Measurements from ENCODE around the gene GMDS.

DNA sequence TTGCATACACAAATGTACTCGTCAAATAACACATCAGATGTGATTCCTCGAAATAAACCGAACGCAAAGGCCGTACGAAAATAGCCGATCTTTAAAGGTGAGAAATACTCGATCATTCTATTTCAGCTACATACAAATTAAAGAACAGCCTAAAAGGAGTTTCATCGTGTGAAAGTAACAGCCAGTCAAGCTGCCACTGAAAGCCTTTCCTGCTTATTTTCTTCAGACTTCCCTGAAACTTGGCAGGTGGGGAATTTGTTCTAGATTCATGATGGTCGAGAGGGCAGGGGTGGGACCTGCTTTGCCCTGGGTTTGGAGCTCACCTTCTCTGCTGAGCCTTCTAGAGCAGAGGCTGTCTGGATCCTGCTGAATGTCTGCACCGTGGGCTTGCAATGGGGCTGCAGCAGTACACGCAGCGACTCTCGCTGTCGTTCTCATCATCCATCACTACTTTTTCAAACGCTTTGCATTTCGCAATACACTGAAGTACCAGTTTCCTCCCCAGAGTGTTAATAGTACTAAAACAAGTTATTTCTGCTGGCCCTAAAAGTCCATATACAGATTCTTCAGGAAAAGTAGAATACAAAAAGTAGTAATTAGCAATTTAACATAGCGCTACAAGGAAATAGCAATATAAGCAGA, 619.5 kb downstream of the GMDS start:
- TF ChIP-seq CTCF (IDR thresholded peaks at IDR 0.05; ENCODE audit: borderline replicate concordance, extremely low read depth, low read length, poor library complexity, severe bottlenecking) = no peak
- no peak for TF ChIP-seq EZH2 (IDR thresholded peaks at IDR 0.05; ENCODE audit: borderline replicate concordance, low read depth, low read length, severe bottlenecking)

Data from DND-41 (cell line).